NCI-H146 treated with DMSO at 0.1 percent for 48 hours (cell line): ENCODE measurements around the gene EPHA6.
A peak's percentile ranks its signal among the peaks of the same experiment; 100 is the strongest.

Experiments used
- DNase-seq: peaks from one replicate; lab custom pipeline; 2025; ENCODE audit not compliant: unreplicated experiment; lab: John Stamatoyannopoulos, UW

Gene EPHA6

GRCh38 chr3:97687734-97688133 is 873.3 kb downstream of the EPHA6 start:
- DNase-seq, result no peak

- DNase-seq, result no peak
Observed at GRCh38 chr3:97689111-97689510, 874.7 kb downstream of the EPHA6 start.

GRCh38 chr3:97689962-97690361 is 875.6 kb downstream of the EPHA6 start:
- DNase-seq, result no peak

GRCh38 chr3:97691354-97691753 is 877.0 kb downstream of the EPHA6 start:
- no peak for DNase-seq

- DNase-seq, result no peak
Observed at GRCh38 chr3:97692389-97692788, 878.0 kb downstream of the EPHA6 start.

GRCh38 chr3:97692831-97693230 is 878.4 kb downstream of the EPHA6 start:
- no peak for DNase-seq

- no peak for DNase-seq
Observed at GRCh38 chr3:97694876-97695275, 880.5 kb downstream of the EPHA6 start.

GRCh38 chr3:97698691-97699090 is 884.3 kb downstream of the EPHA6 start:
- no peak for DNase-seq

GRCh38 chr3:97699889-97700288 is 885.5 kb downstream of the EPHA6 start:
- DNase-seq, result no peak

GRCh38 chr3:97705764-97706163 is 891.4 kb downstream of the EPHA6 start:
- no peak for DNase-seq

- no peak for DNase-seq
Observed at GRCh38 chr3:97706226-97706625, 891.8 kb downstream of the EPHA6 start.

GRCh38 chr3:97711654-97712053 is 897.3 kb downstream of the EPHA6 start:
- no peak for DNase-seq

- no peak for DNase-seq
Observed at GRCh38 chr3:97712919-97713318, 898.5 kb downstream of the EPHA6 start.

- no peak for DNase-seq
Observed at GRCh38 chr3:97713634-97714033, 899.2 kb downstream of the EPHA6 start.

- peak; percentile 57 for DNase-seq
Observed at GRCh38 chr3:97719156-97719821, 904.9 kb downstream of the EPHA6 start.

- peak; percentile 54 for DNase-seq
Observed at GRCh38 chr3:97720417-97720816, 906.0 kb downstream of the EPHA6 start.

- no peak for DNase-seq
Observed at GRCh38 chr3:97721446-97721845, 907.1 kb downstream of the EPHA6 start.

GRCh38 chr3:97736928-97737327 is 922.5 kb downstream of the EPHA6 start:
- DNase-seq, result no peak

GRCh38 chr3:97738761-97739160 is 924.4 kb downstream of the EPHA6 start:
- DNase-seq, result no peak

- DNase-seq, result no peak
Observed at GRCh38 chr3:97742036-97742435, 927.6 kb downstream of the EPHA6 start.

- DNase-seq, result no peak
Observed at GRCh38 chr3:97744289-97744688, 929.9 kb downstream of the EPHA6 start.

GRCh38 chr3:97763586-97764406 is 949.4 kb downstream of the EPHA6 start:
- peak; percentile 58 for DNase-seq
